ENCODE results near the gene LGALS9B. TPM values are rescaled to one million over a fixed set of nuclear protein-coding genes. Genes with fewer than 3 reads are reported as not detected.
"Not testable (repeated sequence)": the region's sequence is repeated elsewhere in the genome, so short reads cannot be mapped to it uniquely, and the experiment has no call there.

The LGALS9B gene
- polyA plus RNA-seq, 6 donors from 2014 or later = 0.22 TPM; not detected in 5

DNA sequence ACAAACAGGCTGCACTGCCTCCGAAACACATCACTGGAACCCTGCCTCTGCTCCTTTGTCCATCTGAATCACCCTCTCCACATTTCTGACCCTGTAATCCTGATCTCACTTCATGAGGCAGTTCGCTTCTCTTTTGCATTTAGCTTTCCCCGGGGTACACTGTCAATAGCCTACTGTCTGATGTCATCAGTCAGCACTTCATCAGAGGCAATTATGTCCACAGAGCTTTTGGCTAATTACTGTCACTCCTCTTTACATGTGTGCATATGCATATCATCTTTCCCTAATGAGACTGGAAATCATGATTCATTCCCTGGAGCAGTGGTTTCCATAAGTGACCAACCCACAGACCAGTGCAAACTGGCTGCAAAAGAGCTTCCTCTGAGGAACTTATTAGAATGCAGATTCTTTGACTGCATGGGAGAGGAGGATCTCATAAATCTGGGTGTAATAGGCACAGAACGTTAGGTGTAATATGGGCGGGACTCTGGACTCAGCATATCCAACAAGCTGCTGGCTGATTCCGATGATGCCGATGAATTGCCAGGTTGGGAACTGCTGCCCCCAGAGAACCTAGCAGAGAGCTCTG is 49.8 kb downstream of the LGALS9B start:
- not testable (repeated sequence) for H3K27me3 Mint-ChIP-seq; H3K9me3 Mint-ChIP-seq; H3K4me1 Mint-ChIP-seq; H3K27ac Mint-ChIP-seq; H3K4me3 Mint-ChIP-seq; DNase-seq; H3K36me3 Mint-ChIP-seq; ATAC-seq (ENCODE audit: low read depth in 2 of 2)

DNA sequence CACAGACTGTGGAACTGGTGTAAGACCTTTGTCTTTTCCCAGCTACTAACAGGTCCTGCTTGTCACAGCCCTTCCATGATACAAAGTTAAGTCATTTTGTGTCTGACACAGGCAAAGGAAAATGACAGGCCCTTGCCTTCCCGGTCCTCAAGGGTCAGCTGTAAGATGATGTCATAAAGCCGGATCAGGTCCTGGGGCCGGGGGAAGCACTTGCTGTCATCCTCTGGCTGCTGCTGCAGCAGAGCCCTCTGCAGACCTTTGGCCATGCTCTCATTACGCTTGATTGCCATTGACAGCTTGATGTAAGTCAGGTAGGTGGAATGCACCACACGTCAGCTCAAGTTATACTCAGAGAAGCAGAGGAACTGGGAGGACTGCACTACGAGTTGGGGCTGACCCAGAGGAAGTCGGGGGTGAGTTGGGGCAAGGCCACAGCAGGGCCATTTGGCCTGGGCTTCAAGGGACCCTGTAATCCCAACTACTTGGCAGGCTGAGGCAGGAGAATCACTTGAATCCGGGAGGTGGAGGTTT is 50.9 kb downstream of the LGALS9B start:
- not testable (repeated sequence) for H3K4me3 Mint-ChIP-seq; H3K4me1 Mint-ChIP-seq; ATAC-seq (ENCODE audit: low read depth in 2 of 2)

DNA sequence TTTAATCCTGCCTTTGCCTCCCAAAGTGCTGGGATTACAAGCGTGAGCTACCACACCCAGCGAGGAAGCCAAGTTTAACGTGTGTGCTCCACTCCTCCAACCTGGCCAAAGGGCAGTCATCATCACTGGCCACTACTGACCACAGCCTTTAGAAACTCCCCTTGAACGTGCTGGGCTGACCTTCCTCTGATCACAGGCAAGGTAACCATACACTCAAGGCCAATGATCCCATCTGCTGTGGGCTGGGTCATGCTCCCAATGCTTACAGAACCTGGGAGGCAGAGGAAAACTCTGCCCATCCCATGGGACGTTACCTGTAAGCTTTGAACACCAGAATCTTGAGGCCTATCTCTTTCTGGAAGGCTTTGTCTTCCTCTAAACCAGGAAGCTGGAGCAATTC is 51.9 kb downstream of the LGALS9B start:
- H3K9me3 Mint-ChIP-seq = peaks cover 0 to 13% (median 7%) of the 10 kb centered on the region in 7 donors
- not testable (repeated sequence) for H3K27me3 Mint-ChIP-seq; H3K4me1 Mint-ChIP-seq; H3K36me3 Mint-ChIP-seq; H3K27ac Mint-ChIP-seq; DNase-seq; H3K4me3 Mint-ChIP-seq; ATAC-seq (ENCODE audit: low read depth in 2 of 2)

More for the DNA sequence above, 50.9 kb downstream of the LGALS9B start:
- not testable (repeated sequence) for H3K36me3 Mint-ChIP-seq, DNase-seq, H3K9me3 Mint-ChIP-seq, H3K27ac Mint-ChIP-seq, H3K27me3 Mint-ChIP-seq

- H3K4me1 Mint-ChIP-seq; H3K27ac Mint-ChIP-seq; H3K36me3 Mint-ChIP-seq; H3K4me3 Mint-ChIP-seq; H3K9me3 Mint-ChIP-seq; ATAC-seq (ENCODE audit: low read depth in 2 of 2); DNase-seq; H3K27me3 Mint-ChIP-seq: not testable (repeated sequence)
These were observed 65.9 kb downstream of the LGALS9B start for GRCh38 chr17:20401306-20402022.

- not testable (repeated sequence) for ATAC-seq (ENCODE audit: low read depth in 2 of 2); H3K27ac Mint-ChIP-seq; H3K36me3 Mint-ChIP-seq; H3K9me3 Mint-ChIP-seq; H3K4me1 Mint-ChIP-seq; H3K27me3 Mint-ChIP-seq; H3K4me3 Mint-ChIP-seq; DNase-seq
These were observed 66.6 kb downstream of the LGALS9B start for GRCh38 chr17:20400559-20401305.

Other genes starting within 250 kb of the LGALS9B start
- gene CDRT15L2, start 112.2 kb upstream of the LGALS9B start, polyA plus RNA-seq (ENCODE audit: low read depth in 6 of 6) = not detected

Measured in naive B cell (primary cell).